ENCODE results near the gene KLK3.

DNA sequence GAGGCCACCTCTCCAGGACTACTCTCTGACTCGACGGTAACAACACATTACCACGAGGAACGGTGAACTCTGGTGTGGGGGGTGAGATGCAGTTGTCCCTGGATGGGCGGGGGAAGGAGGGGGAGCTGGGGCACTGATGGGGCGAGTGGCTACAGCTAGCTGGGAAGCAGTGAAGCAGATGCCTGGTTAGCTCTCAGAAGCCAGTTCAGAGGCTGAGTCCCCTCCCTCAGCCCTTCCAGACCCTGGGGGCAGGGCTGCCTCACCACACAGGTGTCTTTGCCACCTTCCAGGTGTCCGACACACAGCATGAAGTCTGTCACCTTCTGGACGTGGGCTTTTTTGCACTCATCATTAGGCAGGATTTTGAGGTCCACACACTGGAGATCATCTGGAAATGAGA is 35.1 kb upstream of the KLK3 start:
- no peak for TF ChIP-seq POLR2A (IDR thresholded peaks at IDR 0.05; ENCODE audit: low read depth, low read length)
- TF ChIP-seq, protein P1, sequence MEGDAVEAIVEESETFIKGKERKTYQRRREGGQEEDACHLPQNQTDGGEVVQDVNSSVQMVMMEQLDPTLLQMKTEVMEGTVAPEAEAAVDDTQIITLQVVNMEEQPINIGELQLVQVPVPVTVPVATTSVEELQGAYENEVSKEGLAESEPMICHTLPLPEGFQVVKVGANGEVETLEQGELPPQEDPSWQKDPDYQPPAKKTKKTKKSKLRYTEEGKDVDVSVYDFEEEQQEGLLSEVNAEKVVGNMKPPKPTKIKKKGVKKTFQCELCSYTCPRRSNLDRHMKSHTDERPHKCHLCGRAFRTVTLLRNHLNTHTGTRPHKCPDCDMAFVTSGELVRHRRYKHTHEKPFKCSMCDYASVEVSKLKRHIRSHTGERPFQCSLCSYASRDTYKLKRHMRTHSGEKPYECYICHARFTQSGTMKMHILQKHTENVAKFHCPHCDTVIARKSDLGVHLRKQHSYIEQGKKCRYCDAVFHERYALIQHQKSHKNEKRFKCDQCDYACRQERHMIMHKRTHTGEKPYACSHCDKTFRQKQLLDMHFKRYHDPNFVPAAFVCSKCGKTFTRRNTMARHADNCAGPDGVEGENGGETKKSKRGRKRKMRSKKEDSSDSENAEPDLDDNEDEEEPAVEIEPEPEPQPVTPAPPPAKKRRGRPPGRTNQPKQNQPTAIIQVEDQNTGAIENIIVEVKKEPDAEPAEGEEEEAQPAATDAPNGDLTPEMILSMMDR (conservative IDR thresholded peaks at IDR 0.05; ENCODE audit: low read depth, low read length), result no peak
- no peak for TF ChIP-seq RCOR1 (IDR thresholded peaks at IDR 0.05; ENCODE audit: insufficient replicate concordance, low read length)
- TF ChIP-seq RAD21 (IDR thresholded peaks at IDR 0.05; ENCODE audit: low read length), result no peak
- no peak for TF ChIP-seq BHLHE40 (IDR thresholded peaks at IDR 0.05; ENCODE audit: low read depth, low read length)
- TF ChIP-seq RFX5 (IDR thresholded peaks at IDR 0.05; ENCODE audit: low read depth, low read length), result no peak
- TF ChIP-seq, protein P2, sequence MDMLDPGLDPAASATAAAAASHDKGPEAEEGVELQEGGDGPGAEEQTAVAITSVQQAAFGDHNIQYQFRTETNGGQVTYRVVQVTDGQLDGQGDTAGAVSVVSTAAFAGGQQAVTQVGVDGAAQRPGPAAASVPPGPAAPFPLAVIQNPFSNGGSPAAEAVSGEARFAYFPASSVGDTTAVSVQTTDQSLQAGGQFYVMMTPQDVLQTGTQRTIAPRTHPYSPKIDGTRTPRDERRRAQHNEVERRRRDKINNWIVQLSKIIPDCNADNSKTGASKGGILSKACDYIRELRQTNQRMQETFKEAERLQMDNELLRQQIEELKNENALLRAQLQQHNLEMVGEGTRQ (IDR thresholded peaks at IDR 0.05; ENCODE audit: low read depth, low read length), result no peak
